NCI-H1092 (cell line): ENCODE data around the gene HOXB7.
A peak's percentile ranks its signal among the peaks of the same experiment; 100 is the strongest.

ENCODE experiments used
- DNase-seq: peaks from one replicate; lab custom pipeline; 2025; lab: John Stamatoyannopoulos, UW

HOXB7 gene

DNA sequence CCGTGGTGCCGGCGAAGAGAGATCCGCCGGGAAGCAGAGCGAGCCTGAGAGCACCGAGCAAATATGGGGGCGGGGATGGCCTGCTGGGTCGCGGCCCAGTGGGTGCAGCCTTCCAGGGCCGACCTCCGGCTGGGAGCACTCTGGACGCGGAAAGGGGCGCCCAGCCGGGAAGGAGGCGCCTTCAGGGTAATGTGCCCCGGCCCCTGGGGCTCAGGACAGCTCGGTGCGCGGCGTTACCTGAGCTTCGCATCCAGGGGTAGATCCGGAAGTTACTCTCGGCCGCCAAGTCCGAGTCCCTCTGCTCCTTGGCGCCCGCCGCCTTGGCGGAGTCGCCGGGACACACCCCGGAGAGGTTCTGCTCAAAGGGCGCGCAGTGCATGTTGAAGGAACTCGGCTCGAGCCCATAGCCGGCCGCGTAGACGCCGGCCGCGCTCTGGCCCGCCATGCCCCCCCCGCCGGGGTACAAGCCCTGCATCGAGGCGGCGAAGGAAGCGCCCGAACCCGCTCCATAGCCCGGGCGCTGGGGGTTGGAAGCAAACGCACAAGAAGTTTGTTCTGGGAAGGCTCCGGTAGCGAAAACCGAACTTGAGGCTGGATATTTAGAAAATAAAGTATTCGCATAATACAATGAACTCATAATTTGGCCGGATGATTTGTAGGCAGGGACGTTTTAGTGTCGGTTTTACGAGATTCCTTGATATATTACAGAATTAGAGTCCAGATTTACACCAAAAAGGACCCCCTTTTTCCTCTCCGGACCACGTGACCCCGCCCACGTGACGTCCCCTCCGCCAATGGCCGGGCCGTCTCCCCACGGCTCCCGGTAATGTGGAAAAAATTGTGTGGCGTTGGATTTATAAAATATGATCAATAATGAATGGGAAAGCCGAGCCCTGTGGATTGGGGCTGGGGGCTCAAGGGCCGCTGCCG, at the start of gene HOXB7:
Gene HOXB7, minus strand, starts transcription at position 736 of the 930 bp plus-strand sequence. Its CDS starts 99 bp downstream, at position 637.
- DNase-seq: peak; percentile 57

GRCh38 chr17:48655913-48656312, 45.1 kb upstream of the HOXB7 start:
- no peak for DNase-seq

- DNase-seq: no peak
Measured at GRCh38 chr17:48649741-48650140, 38.9 kb upstream of the HOXB7 start.

DNA sequence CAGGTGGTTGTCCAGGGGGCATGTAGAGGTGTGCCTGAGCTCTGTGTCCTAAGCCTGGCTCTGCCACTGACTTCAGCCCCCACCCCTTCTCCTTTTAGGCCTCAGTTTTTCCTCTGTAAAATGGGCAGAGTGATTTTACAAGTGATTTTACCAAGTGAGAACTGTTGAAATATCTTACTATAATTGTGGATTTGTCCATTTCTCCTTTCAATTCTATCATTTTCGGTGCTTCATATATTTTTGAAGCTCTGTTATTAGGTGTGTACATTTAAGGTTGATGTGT, 37.1 kb upstream of the HOXB7 start:
- no peak for DNase-seq

DNA sequence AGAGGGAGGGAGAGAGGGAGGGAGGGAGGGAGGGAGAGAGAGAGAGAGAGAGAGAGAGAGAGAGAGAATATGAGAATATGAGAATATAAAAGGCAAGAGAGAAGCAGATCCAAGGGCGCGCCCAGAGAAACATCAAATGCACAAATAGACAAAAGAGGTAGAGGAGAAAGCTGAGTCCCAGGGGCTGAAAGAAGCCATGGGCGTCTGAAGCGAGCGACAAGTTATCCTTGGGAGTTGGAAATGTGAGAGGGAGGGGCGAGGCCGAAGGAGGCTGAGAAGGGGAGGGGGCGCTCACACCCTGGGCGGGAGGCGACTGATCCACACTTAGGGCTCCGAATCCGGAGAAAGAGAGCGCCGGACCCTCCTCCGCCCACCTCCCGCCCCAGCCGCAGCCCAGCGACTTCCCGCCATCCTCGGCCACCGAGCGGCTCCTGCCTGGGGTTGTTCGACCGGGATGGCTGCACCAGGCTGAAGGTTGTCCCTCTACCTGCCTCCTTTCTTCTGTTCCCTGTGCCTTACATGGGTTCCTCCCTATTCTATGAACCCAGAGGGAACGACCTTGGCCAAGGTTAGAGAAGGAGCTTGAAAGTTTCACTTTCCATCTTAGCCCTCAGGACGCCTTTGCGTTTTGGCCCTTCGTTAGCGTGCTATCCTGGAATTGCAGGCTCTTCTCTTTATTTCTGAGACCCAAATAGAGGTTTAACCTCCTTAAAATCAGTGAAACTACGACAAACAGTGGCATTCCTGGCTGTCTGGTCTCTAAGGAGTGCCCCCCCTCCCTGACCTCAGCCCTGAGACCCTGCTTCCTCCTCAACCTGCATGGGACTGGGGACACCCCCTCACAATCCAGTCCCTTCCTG, 36.5 kb upstream of the HOXB7 start:
- no peak for DNase-seq

DNA sequence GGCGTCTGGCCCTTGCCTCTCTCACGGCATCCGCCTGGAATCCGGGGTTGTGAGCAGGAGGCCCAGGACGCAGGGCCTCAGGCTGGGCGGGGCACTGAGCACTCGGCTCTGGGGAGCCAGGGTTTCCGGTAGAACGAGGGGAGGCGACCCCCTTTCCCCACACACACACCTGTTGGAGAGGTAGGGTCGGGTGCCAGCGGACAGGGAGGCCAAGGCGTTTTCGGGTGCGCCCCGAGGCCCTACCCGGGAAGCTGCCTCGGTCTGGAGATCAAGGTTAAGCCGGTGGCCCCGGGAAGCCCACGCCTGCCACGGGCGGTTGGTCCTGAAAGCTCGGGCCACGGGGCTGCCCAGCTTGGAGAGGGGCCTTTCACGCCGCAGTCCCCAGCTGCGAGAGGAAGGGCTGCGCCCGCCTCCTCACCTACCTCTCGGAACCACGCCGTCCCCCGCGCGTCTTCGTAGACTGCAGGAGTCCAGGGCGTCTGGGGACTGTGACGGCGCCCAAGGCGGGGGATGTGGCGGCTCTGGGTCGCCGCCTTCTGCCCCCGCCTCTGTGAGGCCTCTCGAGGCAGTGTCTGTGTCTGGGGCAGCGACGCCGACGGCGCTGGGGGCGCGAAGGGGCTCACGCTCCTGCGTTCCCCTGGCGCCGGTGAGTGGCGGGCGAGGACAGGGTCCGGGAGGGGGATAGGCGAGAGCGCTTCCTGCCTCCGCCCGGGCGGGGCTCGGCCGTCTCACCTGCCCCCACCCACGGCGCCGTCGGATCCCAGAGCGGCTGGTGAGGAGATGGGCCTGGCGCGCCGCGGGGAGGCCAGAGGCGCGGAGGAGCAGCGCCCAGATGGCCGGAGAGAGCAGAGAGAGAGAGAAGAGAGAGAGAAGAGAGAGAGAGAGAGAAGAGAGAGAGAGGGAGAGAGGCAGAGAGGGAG, 35.6 kb upstream of the HOXB7 start:
- no peak for DNase-seq

- no peak for DNase-seq
Measured at GRCh38 chr17:48645639-48646182, 34.9 kb upstream of the HOXB7 start.

DNA sequence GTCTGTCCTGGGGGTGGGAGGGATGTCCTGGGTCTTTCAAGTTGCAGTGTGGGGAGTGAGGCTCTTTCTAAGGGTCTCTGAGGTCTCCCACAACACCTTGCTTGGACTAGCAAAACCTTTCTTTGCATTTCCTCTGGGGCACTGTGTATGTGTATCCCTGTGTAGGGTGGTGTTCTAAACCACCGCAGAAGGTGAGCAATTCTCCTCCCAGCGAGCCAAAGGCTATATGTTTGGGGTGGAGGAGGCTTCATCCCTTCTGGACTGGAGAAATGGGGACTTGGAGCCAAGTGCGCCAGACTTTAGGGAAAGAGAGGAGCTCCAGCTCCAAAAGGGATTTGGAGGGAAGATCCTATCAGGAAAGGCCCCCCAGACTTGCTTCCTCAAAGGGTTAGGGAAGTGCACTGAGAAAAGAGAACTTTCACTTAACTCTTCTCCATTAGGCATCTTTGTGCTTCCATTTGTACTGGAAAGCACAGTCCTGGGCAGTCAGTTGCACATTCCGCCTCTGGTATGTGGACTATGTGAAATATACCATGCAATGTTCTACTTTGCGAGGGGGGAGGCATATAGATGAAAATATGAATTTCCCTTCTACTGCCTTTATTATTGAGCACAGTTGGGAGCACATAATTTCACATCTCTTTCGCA, 34.2 kb upstream of the HOXB7 start:
- DNase-seq: no peak

DNA sequence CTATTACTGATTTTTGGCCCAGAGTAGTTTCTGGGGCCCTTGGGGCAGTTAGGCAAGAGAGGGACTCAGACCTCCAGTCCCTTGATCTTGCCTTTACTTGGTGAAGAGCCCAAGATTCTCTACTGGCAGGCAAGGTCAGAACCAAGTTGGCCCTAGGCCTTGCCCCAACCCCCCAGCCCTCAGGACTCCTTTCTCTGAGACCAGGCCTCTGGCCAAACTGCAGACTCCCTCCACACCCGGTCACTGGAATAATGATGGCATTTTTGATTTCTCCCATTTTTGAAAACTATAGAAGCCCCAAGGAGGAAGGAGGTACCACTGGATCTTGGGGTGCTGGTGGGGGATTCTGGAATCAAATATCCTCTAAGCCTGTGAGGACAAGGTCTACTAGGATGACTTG, 33.3 kb upstream of the HOXB7 start:
- no peak for DNase-seq

- DNase-seq: no peak
Measured at GRCh38 chr17:48643697-48644012, 32.8 kb upstream of the HOXB7 start.

GRCh38 chr17:48642843-48643696, 32.3 kb upstream of the HOXB7 start:
- DNase-seq: no peak

DNA sequence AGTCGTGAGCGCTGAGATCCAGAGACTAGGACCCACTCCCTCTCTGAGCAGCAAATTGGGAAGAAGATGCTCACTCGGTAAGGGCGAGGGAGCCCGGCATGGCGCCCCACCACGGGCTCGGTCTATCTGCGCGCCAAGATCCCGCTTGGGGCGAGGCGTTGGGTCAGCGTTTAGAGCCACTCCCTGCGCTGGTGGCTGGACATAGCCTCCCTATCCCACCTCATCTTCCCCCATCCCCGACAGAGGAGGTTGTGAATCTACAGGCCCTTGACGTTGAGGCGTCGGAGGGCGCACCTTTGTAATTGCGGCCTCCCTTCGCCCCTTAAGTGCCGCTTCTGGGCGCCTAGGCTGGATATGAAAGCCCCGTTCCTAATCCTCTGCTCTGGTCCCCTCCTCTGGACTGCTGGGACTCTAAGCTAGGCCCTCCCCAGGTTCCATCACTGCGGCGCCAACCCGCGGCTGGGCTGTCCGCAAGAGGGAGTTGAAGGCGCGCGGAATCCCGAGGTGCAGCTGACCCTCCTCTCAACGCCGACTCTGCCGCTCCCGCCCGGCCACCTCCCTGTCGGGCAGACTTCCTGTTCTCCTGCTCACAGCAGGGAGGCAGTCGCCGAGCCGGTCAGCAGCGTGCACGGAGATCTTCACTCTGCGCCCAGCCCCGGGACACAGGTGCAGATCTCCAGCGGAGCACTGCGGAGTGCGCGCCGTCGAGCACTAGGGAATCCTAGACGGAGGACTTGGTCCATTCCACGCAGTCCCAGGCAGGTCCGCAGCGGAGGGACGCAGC, 31.4 kb upstream of the HOXB7 start:
- no peak for DNase-seq

DNA sequence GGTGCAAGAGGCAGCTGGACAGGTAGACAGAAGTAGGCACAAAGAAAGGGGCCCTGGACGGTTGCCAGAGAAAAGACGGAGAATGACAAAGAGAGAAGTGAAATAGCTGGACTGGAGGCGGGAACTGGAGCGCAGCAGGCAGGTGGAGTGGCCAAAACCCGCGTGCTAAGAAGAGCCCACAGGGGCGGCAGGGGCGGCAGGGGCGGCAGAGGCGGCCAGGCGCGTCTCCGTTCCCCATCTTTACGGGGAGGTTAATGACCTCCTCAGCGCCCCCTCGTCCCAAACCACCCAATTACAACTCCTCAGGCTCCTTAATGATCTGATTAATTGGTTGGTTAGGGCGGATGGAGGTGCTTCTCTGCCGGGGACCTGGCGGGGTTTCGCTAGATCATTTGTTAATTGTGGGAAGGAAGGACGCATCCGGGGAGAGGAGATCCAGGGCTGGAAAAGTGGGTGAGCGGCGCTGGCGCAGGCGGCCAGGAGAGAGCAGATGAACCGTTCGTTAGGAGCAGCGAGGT, 30.8 kb upstream of the HOXB7 start:
- no peak for DNase-seq

DNA sequence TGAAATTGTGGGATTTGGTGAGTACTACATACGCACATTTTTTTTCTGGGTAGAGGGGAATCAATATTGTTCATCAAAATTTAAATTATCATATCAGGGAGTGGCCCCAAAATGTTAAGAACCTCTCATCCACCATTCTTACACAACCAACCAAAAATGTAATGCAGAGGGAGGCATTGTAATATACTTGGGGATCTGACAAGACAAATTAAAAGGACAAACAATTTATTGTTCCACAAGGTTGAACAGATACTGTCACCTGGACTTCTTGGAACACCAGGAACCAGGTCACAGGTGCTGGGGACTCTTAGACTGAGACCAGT, 30.0 kb upstream of the HOXB7 start:
- DNase-seq: no peak

DNA sequence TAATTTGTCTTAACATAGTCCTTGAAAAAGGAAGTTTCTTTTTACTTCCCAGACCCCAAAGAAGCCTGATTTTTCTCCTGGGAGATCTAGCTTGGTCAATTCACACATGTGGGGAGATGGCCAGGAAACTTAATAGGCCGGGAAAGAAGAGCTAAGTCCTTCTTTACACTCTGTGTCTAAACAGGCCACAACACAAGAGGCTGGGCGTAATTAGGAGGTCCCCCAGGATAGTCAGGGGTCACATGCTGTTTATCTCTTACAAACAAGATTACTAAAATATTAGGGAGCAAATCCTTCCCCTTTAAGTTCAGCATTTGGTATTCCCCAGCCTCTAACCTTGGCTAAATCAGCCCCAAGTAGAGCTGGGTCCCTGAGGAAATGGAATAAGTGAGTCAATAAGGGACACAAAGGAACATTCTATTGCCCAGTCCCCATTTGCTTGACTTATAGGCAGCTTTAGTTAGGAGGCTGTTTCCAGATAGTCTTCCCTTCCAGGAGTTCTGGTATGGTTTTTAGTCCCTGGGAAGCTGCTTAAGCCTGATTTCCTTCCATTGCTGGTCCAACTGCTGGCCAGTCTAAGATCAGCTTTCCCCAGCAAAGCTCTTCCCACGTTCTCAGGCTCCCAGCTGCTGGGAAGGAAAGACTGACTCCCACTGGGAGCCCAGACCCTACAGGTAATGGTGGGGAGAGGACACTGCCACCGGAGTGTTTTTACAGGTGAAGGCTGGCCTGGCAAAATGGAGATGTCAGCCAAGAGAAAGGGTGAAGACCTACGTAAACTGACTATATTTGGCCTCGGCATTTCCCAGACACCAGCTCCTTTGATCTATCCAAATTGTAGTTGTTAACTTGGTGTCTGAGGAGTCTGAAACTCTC, 29.4 kb upstream of the HOXB7 start:
- no peak for DNase-seq

DNA sequence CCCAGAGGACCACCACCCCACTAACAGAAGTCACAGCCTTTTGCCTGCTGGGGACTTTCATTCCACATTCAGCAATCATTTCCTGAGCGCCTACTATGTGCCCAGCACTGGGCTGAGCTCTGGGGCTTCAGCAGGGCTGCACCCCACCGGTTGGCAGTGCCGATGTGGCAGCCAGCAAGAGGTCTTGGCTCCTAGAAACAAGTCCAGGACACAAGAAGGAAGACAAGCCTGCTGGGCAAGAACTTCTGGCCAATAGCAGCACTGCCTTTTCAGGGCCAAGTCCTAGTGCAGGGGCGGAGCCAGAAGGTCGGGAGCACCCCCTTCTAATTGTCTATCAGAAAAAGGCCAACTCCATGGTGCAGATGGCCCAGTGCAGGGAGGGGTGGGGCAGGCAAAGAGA, 28.3 kb upstream of the HOXB7 start:
- DNase-seq: no peak

DNA sequence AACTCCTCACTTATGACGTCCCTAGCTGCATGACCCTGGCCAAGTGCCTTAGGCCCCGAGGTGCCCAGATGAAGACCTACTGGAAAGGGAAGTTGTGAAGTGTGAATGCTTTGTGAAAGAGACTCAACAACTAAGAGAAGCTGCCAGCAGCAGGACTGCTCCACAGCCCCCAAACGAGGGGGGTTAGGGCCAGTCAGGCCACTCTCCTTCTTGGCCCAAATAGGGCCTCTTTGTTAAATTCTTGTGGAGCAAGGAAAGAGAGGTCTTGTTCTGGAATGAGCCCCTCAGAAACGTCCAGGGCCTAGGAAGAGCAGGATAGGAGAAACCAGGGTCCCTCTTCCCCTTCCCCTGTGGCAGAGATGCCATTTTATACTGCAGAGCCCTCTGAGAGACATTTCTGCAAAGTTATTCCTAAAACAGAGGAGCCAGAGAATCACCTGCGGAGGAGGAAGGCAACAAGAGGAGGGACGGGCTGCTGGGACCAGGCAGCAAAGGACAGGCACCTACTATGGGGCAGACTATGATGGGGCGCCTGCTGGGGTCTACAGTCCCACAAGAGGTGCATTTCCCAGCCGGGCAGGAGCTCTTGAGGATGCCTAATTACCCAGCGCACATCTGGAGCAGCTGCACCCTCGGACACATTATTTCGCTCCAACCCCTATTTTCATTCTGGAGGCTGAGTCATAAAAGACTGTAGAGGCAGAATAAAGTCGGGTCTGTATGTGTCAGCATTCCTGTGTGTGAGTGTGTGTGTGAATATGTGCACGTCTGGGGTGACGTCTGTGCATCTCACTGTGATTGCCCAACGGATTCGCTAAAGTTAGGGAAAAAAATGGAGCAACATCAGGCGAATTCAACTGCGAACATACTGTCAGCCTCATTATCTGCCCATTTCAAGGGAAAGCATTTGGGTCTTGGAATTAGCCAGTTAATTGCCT, 26.8 kb upstream of the HOXB7 start:
- DNase-seq: no peak
